AG09309 (cell line): ENCODE data around the gene CCSAP.
A peak's percentile ranks its signal among the peaks of the same experiment; 100 is the strongest.

Experiments used
- DNase-seq: peaks from one replicate; pipeline ENCODE4 v3.0.0-alpha.2; 2010; ENCODE audit warnings: low read depth
- H3K4me3 ChIP-seq: 2 replicates; pipeline ENCODE4 v1.5.1; 2011; ENCODE audit warnings: mild to moderate bottlenecking, low read depth, low read length, moderate library complexity; ENCODE audit not compliant: control insufficient read depth
- CTCF ChIP-seq: IDR thresholded peaks from 2 replicates; pipeline ENCODE4 v1.5.1; 2011; ENCODE audit warnings: mild to moderate bottlenecking, low read depth, low read length, inconsistent platforms; ENCODE audit not compliant: insufficient read depth, control insufficient read depth; ENCODE audit errors: missing control alignments

The CCSAP gene

GRCh38 chr1:229271448-229272159, 71.2 kb downstream of the CCSAP start:
- DNase-seq = no peak
- H3K4me3 ChIP-seq = peak overlapping the region; percentile 54
- TF ChIP-seq CTCF = no peak
